Stimulated activated CD8-positive, alpha-beta memory T cell treated with anti-CD3 and anti-CD28 coated beads, Interleukin-7, amount 100 ng/mL, for 24 hours (primary cell): ENCODE data around the gene SAP30BP.
"Not testable (repeated sequence)": the region's sequence is repeated elsewhere in the genome, so short reads cannot be mapped to it uniquely, and the experiment has no call there.

Experiments used
- DNase-seq: peaks from one replicate; pipeline ENCODE4 v3.0.0-alpha.2; 2020; ENCODE audit warnings: low read depth

The SAP30BP gene

DNA sequence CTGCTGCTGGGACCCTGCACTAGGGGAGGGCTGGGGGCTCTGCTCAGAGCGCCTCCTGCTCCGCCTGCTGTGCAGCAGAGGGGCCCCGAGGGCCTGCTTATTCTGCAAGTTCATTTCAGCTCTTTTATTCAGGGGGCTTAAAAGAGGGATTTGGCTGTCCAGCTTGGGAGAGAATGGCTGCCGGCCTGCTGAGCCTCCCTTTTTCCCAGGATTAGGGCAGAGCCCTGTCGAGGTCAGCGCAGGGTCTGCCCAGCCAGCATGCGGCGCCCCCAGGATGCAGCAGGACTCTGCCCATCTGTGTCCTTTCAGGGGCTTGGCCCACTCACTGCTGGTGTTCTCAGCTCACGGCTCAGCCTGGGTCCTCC is 32.8 kb upstream of the SAP30BP start:
- no peak for DNase-seq

DNA sequence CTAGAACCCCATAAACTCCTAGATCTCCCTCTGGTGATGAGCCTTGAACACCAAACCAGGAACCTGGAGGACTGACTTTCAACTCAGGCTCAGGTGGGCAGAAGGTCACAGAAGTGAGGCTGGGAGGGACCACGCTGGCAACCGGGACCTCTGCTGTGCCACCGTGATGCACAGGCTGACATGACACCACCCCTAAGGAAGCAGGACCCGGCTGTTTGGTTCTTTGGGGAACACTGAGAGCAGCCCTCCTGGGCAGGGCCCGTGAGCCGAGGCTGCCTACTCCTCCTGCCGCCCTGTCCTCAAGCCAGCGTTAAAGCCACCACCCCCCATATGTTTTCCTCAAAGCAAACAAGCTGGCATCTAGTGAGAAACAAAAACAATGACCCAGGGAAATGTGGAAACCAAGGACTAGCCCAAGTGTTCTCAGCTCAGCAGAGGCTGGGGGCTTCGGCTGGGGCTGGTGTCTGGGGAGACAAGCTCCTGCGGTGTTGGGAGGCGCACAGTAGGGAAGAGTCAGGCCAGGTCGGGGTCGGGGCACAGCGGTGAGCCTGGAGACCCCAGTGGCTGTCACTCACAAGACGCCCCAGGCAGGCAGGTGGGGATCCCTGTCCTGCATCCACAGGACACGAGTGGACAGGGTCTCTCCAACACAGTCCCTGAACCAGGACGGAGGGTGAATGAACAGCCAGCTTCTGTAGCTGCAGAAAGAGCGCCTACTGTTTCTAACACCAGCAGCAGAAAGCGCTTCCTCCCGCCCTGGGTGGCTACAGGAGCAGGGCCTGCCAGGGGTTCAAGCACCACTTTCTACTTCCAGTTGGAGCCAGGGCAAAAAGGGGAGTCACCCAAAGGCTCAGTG is 32.2 kb upstream of the SAP30BP start:
- DNase-seq = no peak

DNA sequence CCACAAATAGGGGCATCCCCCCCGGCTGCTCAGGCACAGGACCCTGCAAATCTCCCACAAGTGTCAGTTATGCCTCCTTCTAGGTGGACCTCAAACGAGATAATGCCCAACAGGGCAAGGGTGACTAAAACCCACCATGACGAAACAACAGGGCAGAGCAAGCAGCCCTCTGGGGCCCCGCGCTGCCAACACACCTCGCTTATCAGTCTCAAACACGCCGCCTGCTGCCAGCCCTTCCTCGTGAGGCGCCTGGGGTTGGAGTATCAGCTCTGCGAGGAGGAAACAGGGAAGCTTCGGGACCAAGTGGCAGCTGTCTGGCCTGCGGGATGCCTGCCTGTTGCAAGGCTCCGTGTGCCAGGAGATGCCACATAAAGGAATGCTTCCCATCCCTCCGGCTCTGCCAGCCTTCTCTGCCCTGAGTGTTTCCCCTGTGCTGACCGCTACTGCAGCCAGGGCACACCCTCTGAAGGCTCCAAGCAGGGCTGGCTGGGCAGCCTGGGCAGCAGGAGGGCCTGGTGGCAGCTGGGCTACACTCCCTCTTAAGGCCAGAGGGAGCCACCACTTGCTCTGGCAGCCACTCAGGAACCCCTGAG is 31.4 kb upstream of the SAP30BP start:
- no peak for DNase-seq

DNA sequence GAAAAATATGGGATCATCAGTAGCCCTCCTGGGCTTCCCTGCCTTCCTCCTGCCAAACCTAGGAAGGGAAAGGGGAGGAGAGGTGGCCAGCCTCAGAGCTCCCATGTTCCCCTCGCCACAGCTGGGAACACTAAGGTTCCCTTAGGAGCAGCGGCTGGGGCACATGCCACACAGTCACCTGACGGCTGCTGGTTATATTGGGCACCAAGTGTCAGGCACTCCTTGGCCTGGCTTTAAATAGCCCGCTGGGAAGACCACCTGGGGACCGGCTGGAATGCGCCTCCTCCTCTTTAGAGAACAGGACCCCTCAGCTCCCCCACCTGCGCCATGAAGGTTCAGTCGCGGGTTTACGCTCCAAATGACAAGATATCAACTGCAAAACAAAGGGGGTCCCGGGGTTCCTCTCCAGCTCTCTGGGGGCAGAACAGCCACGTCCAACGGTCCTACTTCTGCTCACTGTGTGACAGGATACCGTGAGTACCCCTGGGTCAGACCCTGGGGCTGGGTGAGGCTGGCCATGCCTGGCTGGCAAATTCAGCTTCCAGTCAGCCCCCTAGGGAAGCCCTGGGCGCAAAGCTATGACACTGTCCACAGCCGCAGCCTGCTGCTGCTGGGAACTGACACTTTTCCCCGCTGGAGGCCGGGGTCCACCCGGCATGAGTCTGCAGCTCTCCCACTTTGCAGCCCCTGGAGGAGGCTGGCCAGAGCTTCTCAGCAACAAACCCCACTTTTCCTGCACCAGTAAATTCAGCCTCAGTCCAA is 30.6 kb upstream of the SAP30BP start:
- no peak for DNase-seq

DNA sequence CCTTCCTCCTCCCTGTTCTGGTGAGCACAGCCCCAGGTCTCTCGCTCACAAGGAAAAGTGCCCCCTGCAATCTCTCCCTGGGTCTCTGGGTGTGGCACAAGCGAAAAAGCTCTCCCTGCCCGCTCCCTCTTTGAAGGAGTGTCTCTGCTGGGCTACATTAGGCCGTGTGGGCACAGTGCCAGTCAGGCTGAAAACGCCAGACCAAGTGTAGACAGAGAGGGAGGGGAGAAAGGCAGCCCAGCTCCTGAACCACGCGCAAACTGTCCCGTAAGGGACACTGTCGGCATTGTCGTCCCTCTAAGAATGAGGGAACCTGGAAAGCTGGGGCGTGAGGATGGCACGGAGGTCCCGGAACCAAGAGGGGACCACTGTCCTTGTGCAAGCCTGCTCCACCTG is 30.0 kb upstream of the SAP30BP start:
- DNase-seq = no peak

DNA sequence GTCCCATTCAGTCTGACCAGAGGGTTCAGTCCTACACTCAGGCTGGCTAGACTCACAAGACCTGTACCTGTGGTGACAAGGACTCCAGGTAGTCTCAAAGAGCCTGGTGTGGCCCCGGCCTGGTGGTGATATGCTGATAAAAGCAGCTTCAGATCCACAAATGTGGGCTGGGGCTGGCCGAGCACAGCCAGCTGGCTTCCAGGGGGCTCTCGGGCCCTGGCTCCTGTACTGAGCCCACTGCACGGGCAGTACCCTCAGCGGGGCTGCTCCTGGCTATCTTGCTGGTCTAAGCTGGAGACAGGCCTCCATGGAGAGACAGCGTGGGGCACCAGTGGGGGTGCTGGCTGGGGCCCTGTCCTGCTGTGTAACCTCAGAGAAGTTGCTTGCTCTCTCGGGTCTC is 29.6 kb upstream of the SAP30BP start:
- no peak for DNase-seq

DNA sequence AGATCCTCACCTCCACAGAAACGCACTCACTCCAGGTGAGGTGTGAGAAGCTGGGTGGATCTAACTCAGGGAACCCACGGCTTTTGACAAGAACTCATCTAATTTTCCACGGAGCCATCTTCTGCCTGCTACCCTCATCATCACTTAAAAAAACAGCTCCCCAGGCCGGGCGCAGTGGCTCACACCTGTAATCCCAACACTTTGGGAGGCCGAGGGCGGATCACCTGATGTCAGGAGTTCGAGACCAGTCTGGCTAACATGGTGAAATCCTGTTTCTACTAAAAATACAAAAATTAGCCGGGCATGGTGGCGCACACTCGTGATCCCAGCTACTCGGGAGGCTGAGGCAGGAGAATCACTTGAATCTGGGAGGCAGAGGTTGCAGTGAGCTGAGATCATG is 29.1 kb upstream of the SAP30BP start:
- DNase-seq = not testable (repeated sequence)

DNA sequence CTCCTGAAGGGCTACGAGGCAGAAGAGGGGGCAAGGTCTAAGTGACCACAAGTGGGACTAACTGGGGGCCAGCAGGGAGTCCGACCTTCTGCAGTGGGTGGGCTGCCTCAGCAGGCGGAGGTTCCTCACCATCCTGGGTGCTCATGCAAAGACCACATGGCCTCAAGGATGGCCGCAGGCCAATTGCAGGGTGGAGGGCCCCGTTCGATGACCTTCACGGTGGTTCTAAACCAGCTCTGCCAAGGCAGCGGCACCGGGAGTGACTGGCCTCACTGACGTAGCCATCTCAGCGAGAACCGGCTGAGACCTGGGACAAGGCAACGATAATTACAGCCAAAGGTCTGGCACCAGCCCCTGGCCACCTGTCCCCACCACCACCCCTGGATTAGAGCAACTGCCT is 28.2 kb upstream of the SAP30BP start:
- DNase-seq = no peak

DNA sequence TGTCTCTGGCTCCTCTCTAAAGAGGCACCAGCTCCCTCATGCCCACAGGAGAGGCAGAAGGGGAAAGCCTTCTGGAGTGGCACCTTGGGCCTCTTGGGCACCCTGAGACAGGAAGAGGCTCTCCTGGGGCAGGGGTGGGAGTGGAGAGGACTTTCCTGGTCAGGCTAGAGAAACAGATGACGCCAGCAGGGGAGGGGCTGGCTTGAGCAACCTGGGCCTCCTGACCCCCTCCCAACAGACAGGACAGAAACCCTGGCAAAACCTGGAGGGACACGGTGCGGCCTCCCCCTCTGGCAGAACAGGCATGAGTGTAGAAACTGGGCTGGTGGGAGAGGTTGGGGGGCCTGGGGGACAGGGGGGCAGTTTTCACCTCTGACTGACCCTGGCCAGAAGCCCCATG is 27.8 kb upstream of the SAP30BP start:
- DNase-seq = no peak

DNA sequence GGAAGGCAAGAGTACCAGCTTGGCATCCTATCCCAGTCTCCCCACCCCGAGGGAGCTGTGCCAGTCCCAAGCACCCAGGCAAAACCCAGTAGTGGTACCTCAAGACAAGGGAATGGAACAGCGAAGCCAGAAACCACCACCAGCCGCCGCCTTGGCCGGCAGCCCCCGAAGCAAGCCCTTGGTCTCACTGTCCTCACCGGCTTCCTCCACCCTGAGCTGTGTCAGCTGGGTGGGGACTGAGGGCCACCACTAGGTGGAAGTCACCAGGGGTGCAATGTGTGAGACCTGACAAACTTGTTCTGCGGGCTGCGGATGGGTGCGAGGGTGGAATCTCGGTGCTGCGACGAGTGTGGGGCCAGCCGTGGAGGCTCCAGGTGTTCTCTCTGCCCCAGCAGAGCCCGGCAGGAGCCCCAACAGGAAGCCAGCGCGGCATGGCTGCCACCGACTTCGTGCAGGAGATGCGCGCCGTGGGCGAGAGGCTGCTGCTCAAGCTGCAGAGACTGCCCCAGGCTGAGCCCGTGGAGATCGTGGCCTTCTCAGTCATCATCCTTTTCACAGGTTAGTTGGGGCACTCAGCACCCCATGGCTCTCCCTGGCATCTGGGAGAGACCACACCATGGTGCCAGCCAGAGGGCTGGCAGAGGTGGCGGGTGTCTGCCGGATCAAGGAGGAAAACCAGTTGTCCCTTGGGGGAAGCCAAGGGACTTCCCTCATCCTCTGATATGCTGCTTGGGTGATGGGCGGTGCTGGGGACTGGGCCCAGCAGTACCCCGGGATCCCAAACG is 27.2 kb upstream of the SAP30BP start:
- DNase-seq = no peak

DNA sequence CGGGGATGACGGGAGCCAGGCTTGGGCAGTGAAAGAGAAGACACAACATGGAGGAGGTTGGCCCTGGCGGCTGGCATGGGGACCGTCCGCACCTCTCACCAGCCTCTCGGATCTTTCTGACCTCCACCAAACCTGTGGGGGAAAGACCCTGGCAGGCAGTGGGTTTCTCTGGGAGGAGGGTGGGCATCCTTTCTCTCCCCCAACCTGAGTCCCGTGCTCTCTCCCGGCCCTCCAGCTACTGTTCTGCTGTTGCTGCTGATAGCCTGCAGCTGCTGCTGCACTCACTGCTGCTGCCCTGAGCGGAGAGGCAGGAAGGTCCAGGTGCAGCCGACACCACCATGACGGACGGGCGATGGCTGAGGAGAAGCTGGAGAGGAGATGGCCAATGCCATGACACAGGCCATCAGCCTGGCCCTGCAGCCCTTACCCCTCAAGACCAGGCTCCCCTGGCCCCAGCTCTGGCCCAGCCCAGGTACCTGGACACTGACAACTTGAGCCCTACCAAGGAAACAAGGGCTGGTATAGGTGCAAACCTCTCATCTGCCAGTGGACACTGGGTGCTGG is 26.5 kb upstream of the SAP30BP start:
- no peak for DNase-seq

DNA sequence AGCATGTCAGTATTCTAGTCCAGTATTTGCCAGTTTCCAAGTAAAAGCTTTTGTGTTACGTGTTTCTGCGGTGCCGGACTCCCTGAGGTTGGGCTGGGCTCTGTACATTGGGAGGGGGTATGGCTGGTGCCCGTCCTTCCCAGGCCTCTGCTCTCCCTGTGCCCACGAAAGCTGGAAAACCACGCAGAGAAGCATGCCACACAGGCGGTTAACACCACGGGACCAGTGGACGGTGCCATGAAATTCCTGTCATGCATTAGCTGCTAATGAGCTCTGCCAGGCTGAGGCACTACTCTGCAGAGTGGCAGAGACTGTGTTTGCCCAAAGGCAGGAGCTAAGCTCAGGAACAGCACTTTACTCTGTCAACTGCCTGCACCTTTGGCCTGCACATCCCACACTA is 25.8 kb upstream of the SAP30BP start:
- DNase-seq = no peak

DNA sequence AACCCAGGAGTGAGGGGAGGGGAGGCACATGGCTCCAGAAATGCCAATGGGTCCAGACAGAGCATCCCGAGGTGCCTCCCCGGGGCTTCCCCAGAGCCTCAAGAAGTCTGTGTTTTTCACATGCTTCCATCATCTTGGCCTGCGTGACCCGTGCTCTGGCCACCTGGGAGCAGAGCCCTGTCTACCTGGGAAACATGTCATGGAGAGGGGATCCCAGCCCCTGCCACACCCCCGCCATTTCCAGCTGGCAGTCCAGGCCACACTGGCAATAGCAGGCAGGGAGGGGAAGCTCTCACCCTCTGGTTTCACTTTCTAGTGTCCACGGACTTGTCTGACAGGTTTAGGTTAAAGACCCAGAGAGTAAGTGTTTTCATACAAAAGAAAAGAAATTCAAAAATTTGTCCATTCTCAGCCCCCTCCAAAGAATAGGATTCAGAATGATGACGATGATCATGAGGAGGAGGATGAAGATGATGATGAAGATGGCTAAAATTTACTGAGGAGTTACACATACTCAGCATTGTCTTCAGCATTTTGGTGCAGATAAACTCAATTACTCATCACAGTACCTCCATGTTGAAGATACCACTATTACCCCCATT is 24.9 kb upstream of the SAP30BP start:
- no peak for DNase-seq

DNA sequence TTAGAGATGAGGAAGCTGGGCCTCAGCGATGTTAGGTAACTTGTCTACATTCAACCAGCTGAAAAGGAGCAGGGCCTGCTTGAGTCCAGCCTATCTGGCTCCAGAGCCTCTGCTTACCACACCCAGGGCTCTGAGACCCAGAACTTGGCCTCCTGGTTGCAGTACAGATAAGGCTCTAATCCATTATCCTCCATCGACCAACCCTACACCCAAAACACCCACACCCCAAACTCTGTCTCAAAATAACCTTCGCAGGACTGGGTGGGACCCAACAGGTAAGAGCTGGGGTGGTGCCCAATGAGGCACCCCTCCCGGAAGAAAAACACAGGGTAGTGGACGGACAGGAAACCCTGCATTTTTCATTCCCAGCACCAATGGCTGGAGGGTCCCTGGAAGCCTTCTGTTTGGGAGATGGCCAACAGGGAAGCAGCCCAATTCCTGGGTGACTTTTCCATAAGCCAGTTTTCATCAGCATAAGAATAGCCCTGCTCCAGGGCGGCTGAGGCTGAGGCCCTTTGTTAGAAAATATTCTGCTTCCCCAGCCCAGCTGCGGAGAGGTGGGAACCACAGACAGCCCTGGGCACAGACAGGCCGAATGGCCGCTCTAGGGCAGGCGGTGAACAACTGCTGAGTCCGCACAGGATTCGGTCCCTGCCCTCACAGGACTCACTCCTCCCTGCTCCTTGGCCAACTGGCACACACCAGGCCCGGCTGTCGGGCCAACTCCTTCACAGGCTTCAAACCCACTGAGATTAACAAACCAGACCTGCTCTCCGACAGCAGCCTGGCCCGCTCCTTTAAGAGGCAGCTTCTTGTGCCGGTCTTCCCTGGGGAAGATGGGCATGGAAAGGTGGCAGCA is 24.1 kb upstream of the SAP30BP start:
- no peak for DNase-seq

DNA sequence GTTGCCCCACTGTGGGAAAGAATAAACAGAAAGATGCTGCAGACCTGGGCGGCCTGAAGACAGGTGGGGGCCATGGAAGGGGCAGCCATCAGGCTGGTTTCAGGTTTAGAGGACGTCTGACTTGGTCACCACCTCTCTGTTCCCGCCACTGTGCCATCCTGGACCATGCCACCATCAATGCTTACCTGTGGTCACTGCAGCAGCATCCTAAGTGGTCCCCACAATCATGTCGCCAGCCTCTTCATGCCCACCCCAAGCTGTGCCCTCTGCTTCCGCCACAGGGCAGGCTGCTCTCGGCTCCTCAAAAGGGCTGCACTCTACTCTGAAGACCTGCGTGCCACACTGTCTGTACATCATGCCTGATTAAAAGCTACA is 23.5 kb upstream of the SAP30BP start:
- DNase-seq = no peak

DNA sequence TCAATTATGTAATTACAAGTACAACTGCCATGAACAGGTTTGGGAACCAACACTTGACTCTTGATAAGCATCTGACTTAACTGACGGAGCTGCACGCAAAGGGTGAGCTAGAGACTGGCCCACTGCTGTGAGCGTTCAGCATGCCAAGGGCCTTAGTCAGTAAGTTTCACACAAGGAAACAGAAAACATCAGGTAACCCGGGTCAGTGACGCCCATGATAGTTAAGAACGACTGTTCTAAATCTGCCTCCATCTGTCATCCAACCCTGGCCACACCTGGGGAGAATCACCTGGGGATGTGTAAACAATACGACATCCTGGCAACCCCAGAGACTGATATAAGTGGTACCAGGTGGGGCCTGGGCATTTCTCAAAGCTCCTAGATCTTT is 21.6 kb upstream of the SAP30BP start:
- DNase-seq = no peak

DNA sequence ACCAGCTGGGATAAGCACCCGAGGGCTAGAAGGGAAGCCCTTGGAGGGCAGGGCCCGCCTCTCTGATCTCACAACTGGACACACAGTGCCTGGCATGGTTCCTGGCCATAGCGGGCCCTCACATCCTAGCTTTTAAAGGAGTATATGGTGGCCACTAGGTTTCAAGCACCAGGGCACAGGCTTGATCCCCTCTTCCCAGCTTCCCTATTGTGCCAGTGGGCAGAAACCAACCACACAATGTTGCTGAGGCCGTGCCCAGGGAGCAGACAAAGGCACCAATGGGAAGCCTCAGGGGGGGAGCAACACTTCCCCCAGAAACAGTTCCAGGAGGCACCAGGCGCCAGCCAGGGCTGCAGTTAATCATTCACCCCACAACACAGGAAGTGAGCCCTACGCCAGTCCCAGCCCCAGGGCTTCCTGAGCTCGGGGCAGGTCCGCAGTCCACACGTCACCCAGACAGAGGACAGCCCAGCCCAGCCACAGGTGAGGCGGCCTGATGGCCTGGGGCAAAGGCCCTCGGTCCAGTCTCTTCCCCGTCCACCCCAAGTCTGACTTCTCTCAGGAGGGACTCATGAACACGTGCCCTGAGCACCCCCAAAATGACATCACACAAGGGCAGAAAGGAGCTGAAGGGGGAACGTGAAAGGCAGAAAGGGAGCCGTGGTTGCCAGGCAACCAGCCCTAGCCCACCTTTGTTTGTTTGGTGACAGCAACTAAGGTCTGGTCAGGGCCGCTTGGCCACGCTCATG is 21.1 kb upstream of the SAP30BP start:
- DNase-seq = no peak

DNA sequence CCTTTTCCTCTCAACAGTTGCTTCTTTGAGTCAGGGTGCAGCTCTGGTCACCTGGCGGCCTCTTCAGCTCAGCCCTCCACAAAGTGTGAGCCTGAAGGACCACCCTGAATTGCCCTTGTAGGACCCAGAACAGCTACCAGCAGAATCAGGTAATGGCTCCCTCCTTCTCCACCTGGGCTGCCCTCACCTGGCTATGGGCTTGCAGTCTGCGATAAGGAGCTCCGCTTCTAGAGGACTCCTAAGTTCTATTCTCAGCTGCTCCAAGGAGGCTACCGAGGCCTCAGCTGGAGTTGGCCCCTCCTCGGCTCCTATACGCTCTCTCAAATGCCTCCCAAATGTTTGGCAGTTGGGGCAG is 20.5 kb upstream of the SAP30BP start:
- DNase-seq = no peak

DNA sequence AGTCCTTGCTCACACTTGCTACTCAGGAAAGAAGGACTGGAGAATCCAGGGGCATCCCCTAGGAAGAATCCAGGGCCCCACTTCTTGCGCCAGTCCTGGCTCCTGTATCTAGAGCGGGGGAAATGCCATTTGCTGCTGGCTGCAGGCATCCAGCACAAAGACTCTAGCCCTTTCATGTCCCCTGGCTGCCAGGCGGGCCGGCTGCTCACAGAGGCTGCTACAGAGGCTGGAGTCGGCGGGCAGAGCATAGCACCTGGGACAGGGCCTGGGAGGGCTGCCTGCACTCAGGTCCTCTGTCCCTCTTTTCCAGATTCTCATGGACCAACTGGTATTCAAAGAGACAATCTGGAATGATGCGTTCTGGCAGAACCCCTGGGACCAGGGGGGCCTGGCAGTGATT is 20.1 kb upstream of the SAP30BP start:
- DNase-seq = no peak

DNA sequence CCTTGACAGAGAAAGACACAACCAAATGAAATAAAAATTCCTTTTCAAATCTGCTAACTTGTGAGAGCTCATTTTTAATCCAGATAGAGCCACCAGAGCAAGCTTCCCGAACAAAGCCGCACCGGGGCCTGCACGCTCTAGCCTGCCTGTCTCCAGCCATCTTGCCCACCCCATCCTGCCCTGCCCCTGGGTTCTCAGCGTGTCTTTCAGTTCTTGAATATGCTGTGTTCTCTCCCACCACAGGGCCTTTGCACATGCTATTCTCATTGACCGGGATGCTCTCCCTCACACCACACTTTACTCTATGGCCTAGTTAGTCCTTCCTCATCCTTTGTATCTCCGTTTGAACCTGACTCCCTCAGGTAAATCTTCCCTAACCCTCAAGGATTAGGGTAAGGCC is 19.2 kb upstream of the SAP30BP start:
- no peak for DNase-seq
